ENCODE measurements around the gene KLHL30.

KLHL30 gene

DNA sequence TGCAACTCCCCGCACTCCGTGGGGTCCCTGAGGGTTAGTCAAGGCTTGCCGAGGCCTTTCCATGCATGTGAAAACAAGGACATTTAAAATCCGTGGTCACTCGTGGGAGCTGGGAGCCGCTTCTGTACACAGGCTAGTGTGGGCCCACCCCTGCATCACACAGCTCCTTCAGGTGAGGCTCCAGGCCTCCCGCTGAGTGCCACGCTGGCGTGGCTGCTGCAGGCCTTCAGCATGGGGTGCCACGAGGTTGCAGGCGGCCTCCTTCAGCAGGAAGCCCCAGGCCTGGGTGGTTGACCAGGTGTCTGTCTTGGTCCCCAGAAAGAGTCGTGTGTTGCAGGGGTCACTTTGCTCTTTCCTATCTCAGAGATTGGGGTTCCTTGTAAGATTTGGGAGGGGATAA, 6.6 kb downstream of the KLHL30 start:
- DNase-seq (ENCODE audit: low read depth in 1 of 2, low spot score in 1 of 2) = no peak

DNA sequence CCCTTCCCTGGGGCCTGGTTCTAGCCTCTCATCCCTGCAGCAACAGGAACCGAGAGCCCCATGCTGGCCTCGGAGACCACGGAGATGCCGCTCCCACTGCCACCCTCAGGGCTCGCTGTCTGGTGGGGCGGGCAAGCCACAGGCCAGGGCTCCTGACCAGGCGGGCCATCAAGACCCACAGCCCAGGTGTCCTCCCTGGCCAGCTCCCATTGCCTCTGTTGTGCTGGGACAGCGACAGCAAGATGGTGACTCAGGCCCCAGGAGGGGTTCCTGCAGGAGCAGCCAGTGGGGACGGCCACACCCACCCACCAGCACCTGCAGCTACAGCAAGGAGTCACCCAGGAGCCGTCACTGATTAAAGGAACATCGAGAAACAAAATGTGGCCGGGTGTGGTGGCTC, 7.4 kb downstream of the KLHL30 start:
- DNase-seq (ENCODE audit: low read depth in 1 of 2, low spot score in 1 of 2) = no peak

DNA sequence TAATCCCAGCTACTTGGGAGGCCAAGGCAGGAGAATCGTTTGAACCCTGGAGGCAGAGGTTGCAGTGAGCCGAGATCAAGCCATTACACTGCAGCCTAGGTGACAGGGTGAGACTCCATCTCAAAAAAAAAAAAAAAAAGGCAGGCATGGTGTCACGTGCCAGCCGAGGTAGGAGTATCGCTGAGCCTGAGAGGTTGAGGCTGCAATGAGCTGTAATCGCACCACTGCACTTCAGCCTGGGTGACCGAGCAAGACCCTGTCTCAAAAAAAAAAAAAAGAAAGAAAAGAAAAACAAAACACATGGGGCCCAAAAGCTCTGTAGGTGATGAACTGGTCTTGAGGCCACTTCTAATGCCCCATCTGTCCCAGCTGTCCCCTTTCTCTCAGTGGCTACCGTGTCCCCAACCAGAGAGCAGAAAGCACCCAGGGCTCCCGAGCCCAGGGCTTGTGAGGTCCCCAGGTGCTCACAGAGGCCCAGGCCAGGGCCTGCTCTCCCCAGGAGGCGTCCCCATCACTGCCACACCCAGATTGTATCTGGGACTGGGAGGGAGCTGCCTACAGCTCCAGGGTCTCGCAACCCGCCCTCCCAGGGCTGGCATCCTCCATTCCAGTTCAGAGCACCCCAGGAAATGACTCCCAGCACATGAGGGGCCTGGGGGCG, 8.5 kb downstream of the KLHL30 start:
- DNase-seq (ENCODE audit: low read depth in 1 of 2, low spot score in 1 of 2) = no peak

DNA sequence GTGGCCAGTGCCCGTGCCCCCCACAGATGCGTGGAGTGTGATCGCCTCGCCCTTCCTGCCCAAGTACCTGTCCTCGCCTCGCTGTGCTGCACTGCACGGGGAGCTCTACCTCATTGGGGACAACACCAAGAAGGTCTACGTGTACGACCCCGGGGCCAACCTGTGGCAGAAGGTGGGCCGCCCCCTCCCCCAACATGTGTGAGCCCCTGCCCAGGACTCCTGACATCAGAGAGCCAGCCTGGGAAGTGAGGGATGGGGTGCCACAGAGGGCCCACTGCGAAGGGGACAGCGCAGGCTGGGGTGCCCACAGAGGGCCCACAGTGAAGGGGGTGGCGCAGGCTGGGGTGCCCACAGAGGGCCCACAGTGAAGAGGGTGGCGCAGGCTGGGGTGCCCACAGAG, 10.5 kb downstream of the KLHL30 start:
- no peak for DNase-seq (ENCODE audit: low read depth in 1 of 2, low spot score in 1 of 2)

DNA sequence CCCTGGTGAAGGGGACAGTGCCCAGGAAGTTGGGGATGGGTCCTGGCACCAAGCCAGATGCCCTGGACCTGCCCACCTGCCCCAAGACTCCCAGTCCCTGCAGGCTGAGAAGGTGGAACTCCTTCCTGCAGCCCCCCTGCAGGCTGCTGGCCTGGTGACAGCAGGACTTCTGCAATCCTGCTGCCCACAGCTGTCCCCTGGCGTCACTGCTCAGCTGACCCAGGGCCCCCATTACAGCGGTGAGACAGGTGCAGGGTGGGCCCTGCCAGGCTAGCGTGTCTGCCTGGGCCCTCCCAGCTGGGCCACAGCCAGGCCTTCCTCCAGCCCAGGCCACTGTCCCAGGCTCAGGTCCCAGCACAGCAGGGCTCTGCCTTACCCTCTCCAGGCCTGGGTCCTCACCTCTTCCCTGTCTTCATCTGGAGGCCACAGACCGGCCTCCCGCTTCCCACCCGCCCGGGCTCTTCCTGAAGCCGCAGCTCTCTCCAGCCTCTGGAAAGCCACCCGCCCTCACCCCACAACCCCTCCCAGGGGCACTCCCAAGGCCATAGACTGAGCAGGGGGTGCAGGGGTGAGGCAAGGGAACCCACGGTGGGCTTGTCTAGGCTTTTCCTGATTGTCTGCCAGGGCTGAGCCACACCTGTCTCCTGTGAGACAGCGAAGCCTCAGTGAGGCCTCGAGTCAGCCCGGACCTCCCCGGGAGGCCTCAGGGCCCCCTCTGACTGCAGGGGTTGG, 11.5 kb downstream of the KLHL30 start:
- DNase-seq (ENCODE audit: low read depth in 1 of 2, low spot score in 1 of 2) = no peak

DNA sequence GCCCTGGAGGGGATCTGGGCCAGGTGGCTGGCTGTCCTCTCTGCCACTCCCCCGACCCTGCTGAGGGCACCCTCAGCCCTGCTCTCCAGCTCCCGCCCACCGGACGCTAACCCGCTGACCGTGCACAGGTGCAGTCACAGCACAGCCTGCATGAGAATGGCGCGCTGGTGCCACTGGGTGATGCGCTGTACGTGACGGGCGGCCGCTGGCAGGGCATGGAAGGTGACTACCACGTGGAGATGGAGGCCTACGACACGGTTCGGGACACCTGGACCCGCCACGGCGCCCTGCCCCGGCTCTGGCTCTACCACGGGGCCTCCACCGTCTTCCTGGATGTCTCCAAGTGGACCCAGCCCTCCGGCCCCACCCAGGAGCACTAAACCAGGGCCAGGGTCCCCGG, 12.2 kb downstream of the KLHL30 start:
- no peak for DNase-seq (ENCODE audit: low read depth in 1 of 2, low spot score in 1 of 2)

DNA sequence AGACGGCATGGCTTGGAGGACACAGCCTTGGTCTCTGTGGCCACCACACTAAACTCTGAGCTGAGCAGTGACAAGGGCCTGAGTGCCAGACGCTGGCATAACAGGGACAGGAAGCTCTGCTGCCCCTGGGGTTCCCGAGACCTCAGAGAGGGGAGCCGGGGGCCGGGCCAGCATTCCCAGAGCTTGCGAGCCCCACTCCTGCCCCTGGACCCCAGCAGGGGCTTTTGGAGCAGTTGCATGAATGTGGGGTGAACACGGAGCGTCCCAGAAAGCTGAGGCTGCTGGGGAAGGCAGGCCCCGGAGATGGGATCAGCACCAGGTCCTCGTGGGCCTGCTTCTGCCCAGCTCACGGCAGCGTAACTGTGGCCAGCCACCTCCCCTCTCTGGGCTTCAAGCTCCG, 12.7 kb downstream of the KLHL30 start:
- DNase-seq (ENCODE audit: low read depth in 1 of 2, low spot score in 1 of 2) = no peak

DNA sequence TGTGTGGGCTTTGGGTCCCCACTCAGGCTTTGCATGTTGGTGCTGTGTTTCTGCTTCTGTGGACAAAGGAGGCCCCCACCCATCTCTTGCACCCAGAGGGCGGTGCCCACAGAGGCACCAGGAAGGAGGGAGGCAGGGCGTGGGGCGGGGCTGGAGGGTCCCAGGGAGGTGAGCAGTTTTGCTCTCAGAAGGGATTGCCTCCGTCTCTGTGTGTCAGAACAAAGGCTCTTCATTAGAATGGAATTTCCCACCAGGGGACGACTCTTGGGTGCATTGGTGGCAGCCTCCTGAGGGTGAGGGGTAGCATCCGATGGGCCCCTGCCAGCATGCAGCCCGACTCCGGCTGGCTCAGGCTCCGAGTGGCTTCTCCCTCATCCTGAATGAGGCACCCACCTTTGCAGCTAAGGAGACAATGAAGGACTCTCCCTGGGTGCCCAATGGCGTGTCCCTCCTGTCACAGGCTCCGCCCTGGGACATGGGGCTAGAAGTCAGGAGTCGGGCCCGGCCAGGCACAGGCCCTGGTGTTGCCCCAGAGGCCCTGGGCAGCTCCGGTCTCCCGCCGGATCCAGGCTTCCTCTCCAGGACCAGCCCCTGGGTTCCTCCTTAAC, 13.3 kb downstream of the KLHL30 start:
- no peak for DNase-seq (ENCODE audit: low read depth in 1 of 2, low spot score in 1 of 2)

DNA sequence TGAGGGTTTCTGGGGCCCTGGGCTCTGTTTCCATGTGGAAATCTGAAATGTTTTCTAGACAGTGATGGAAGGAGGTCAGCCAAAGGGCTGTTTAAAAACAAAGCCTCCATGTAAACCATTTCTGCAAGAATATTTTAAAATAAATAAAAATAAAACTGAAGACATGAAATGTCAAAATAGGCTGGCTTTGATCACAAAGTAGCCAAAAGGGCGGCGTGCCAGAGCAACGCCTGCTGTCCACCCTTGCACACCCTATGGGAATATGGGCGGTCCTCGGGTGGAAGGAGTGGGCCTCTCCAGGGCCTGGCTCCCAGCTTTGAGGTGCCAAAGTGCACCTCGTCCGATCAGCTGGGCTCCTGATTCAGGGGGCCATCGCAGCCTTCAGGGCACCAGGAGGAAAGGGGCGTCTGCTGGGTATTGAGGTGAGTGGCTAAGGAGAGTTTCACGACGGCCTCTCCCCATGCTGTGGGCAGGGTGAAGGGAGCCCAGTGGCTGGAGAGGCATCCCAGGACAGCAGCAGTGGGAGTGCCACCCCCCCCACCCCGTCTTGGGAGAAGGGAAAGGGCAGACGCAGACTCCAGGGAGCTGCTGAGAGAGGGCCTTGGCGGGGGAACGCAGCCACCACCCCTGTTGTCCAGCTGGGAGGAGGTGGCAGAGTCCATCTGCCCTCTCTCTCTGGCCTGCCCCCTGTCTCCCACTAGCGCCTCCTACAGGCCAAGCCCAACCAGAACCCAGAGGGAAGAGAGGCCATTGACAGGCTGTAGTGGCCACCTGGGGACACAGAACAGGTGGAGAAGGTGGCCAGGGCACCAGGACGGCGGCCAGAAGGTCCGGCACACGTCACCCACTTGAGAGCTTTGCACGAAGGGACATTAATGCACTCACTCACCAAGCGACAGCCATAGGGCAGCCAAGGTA, 14.6 kb downstream of the KLHL30 start:
- DNase-seq (ENCODE audit: low read depth in 1 of 2, low spot score in 1 of 2) = no peak

DNA sequence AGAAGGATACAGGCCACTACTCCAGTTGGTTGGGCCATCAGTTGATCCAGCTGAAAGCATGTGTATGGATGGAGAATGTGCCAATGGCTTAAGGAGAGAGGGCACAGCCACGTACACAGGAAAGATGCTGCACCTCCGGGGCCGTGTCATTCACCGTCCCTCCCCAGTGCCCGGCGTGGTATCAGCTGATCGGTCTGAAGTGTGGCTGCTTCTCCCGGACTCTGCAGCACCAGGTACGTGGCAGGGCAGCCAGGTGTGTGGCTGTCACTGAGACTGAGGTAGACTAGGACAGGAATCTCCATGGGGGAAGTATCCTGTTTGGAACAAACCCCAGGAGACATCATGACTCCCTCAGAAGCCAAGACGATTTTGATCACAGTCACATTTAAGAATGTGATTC, 16.1 kb downstream of the KLHL30 start:
- no peak for DNase-seq (ENCODE audit: low read depth in 1 of 2, low spot score in 1 of 2)

DNA sequence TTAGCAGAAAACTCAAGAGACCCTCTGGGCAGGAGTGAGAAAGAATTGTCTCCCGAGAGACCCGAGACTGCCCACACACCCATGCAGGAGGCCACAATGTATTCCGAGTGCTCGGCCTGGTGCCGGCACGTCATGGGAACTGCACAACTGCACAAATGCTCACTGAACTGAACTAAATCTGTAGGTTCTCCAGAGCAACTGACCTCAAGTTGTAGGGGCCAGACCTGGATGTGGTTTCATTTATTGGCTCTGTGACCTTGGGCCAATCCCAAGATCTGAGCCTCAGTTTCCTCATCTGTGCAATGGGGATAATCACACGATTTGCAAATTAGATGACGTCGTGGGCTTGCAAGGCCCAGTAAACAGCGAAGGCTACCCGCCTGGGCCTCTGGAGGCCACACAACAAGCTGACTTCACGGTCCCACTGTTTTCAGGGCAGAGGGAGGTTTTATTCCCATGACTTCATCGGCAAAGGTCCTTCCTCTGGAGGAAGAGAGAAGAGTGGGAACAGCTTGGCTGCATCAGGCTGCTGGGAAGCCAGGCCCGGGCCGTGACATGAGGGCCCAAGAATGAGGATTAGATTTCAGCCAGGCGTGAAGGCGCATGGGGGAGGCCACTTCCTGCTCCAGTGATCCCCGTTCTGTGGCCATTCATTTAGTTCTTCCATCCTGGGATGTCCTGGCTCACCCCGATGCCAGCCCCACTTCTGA, 16.7 kb downstream of the KLHL30 start:
- DNase-seq (ENCODE audit: low read depth in 1 of 2, low spot score in 1 of 2) = no peak

DNA sequence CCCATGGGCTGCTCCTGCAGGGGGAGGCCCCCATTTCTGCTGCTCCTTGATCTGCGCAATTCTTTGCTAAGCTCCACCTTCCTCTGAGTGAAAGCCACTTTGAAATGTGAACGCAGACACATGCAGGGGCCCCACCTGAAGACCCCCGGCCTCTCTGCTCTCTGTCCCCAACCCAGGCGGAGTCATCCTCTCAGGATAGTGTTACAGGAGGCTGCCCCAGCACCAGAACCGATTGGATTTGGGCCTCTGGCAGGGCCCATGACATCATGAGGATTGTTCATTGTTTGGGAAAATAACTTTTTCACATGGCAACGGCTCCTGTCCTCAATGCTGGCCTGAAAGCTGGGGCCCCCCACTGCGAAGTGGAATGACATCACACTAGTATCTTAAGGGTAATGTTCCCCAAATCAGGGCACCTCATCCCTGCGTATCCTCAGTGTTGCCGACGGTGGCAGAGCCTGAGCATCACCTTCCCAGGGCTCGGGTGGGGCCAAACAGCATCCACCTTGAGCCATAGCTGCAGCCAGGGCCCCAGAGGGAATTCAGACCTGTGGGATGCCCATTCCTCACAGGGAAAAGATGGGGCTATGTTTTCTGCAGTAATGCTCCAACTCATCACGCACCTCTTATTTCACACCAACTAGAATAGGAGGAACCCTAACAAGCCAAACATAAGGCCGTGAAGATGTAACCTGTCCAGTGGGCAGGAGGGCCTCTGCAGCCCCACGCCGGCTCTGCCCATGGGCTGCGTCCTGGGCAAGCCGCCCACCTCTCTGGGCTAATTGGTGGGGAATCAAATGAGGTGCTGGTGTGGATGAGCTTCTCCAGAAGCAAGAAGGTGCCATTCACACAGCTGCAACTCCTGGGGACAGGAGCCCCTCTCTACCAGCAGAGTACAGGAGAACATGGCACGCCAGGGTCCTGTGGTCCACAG, 17.6 kb downstream of the KLHL30 start:
- no peak for DNase-seq (ENCODE audit: low read depth in 1 of 2, low spot score in 1 of 2)

DNA sequence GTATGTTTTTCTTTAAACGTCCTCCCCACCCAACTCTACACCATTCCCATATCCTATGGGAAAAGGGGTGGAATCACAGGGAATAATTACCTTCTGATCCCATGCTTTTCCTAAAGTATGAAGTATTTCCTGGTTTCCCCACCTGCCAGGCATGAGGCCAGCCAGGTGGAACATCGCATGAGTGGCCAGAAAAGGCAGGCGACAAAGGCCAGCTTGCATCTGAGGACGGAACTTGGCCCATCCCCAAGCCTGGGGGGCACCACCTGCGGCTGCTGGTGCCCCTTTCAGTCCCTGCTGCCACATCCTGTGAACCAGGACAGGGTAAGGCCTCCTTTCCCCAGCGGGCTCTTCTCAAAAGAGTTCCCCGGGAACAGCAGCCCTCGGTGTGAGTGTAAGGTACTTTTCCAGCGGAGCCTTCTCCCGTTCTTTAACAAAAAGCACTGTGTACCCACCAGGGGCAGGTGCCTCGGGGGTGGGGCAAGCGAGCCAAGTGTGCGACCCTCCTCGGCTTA, 19.1 kb downstream of the KLHL30 start:
- DNase-seq (ENCODE audit: low read depth in 1 of 2, low spot score in 1 of 2) = no peak

DNA sequence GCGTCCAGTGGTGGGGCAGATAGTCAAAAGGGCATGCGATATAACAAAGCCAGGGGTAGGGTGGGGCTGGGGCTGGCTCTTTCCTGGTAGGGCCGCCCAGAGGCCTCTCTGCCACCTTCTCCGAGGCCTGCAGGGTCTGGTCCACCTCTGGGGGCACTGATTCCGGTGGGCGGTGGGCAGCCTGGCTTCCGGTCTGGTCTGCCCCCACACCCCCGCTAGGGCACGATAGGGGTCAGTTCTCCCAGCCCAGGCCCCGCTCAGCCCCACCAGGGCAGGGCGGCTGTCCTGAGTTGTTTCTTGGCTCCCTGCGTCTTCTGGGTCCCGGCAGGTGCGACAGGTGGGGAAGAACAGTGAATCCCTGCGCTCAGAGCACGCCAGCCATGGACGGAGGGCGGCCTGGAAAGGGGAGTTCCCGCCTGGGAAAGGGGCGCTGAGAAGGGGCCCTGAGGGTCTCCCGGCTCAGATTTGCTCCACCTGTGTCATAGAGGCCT, 19.6 kb downstream of the KLHL30 start:
- DNase-seq (ENCODE audit: low read depth in 1 of 2, low spot score in 1 of 2) = no peak

DNA sequence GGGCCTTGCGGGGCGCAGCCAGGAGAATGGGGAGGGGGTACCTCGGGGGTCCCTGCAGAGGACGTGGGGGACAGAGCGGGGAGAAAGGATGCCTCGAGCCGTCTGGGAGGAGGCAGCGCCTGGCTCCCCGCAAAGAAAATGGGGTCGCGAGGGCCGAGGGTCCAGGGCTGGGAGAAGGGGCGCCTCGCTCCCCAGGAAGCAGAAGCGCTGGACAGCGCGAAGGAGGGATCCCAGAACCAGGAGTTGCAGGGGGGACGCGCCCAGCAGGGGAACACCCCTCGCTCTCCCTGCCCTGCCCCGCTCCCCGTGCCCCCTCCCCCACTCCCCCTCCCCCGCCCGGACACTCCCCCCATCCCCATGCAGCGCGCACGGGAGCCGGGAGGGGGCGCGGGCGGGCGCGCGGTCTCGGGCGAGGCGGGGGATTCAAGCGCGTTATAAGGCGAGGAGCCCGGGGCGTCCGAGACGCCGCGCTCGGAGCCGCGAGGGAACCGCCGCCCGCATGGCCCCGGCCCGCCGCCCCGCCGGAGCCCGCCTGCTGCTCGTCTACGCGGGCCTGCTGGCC, 20.1 kb downstream of the KLHL30 start, which contains the start of gene ERFE:
ERFE (plus strand) TSS at position 462 of the 562 bp plus-strand sequence; CDS start at position 500, 38 bp downstream.
- DNase-seq (ENCODE audit: low read depth in 1 of 2, low spot score in 1 of 2) = peak in 1 of 2 donors; percentile 43

DNA sequence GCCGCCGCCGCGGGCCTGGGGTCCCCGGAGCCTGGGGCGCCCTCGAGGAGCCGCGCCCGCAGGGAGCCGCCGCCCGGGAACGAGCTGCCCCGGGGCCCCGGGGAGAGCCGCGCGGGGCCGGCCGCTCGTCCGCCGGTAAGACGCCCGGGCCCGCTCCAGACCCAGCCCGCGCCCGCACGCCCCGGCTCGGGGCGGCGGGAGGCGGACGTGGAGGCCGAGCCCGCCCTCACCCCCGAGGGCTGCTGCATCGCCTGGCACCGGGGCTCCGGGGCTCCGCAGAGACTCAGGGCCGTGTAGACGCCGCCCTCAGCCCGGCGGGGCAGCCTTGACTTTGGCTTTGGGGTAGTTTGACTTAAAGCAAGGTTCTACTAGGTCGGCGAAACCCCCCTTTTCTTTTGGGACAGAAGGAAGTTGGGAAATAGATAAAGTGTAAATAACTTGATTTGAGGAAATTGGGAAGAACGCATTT, 20.6 kb downstream of the KLHL30 start:
- no peak for DNase-seq (ENCODE audit: low read depth in 1 of 2, low spot score in 1 of 2)

DNA sequence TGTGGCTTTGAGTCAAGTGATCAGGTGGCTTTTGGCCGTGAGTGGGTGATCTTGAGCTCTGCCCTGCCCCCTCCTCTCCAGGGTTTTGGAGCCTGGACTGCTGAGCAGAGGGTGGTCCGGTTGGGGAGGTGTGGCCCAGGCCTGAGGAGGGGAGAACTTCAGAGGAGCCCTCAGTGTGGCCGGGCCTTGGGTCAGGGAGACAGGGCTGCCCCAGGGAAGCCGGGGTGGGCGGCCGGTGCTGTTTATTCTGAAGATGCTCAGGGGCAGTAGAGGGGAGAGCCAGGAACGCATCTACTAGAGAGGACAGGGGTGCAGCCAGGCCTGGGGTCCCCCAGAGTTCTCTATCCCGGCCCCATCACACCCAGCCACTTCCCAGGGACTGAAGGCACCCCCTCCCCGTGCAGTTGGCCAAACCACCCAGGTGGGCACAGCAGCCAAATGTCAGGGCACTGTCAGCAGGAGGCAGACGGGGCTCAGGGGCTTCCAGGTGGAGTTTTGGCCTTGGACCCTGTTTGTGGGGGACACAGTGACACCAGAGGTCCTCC, 21.3 kb downstream of the KLHL30 start:
- DNase-seq (ENCODE audit: low read depth in 1 of 2, low spot score in 1 of 2) = no peak

All from stimulated activated CD4-positive, alpha-beta T cell treated with anti-CD3 and anti-CD28 coated beads, Interleukin-15, amount 100 ng/mL, for 1 hour (primary cell).